Keratinocyte (primary cell): ENCODE measurements around the gene NFATC2. TPM values are rescaled to one million over a fixed set of nuclear protein-coding genes. Genes with fewer than 3 reads are reported as not detected.
A peak's percentile ranks its signal among the peaks of the same experiment; 100 is the strongest.

ENCODE experiments used
- DNase-seq: peaks from one replicate; pipeline ENCODE4 v3.0.0-alpha.2; 2011; ENCODE audit warnings: low read depth, missing footprints, low spot score
- FAIRE-seq: peaks from 2 replicates; lab custom pipeline; 2011; peaks lifted over from hg19 to GRCh38; lab: Jason Lieb, UNC
- H2AFZ ChIP-seq: 2 replicates; pipeline ENCODE4 v1.6.0; 2012; ENCODE audit warnings: low read length, control low read depth, inconsistent platforms; ENCODE audit not compliant: control insufficient read depth
- H3K27ac ChIP-seq: 2 replicates; pipeline ENCODE4 v1.5.1; 2011; ENCODE audit warnings: low read length; ENCODE audit not compliant: control insufficient read depth, insufficient read depth
- H3K27me3 ChIP-seq: 3 replicates; pipeline ENCODE4 v1.6.0; 2011; ENCODE audit warnings: low read length; ENCODE audit not compliant: control insufficient read depth, insufficient read depth; ENCODE audit errors: extremely low read depth
- H3K36me3 ChIP-seq, 2 experiments: 2 replicates in 1 of 2; 3 replicates in 1 of 2; pipeline ENCODE4 v1.5.1; 2011; ENCODE audit warnings: low read length in 2 of 2, mild to moderate bottlenecking in 1 of 2; ENCODE audit not compliant: control insufficient read depth in 2 of 2, insufficient read depth in 2 of 2; ENCODE audit errors: extremely low read depth in 1 of 2
- H3K4me1 ChIP-seq: 3 replicates; pipeline ENCODE4 v1.5.1; 2011; ENCODE audit warnings: low read length; ENCODE audit not compliant: control insufficient read depth, insufficient read depth; ENCODE audit errors: extremely low read depth
- H3K4me2 ChIP-seq: 3 replicates; pipeline ENCODE4 v1.6.0; 2011; ENCODE audit warnings: low read depth, low read length; ENCODE audit not compliant: control insufficient read depth, insufficient read depth; ENCODE audit errors: extremely low read depth
- H3K4me3 ChIP-seq, 3 experiments: fragments of 200-600 bp in 1 of 3; sonication (generic) in 1 of 3; 2 replicates in 2 of 3; 3 replicates in 1 of 3; pipeline ENCODE4 v1.5.1; 2011 to 2016; ENCODE audit warnings: low read length in 3 of 3, mild to moderate bottlenecking in 3 of 3, control low read depth in 2 of 3, inconsistent platforms in 1 of 3, low read depth in 1 of 3, mixed read lengths in 1 of 3, mixed run types in 1 of 3, moderate library complexity in 1 of 3; ENCODE audit not compliant: control insufficient read depth in 2 of 3, insufficient read depth in 2 of 3; ENCODE audit errors: extremely low read depth in 1 of 3
- H3K79me2 ChIP-seq: 2 replicates; pipeline ENCODE4 v1.6.0; 2012; ENCODE audit warnings: low read length; ENCODE audit not compliant: control insufficient read depth, insufficient read depth
- H3K9ac ChIP-seq: 3 replicates; pipeline ENCODE4 v1.6.0; 2011; ENCODE audit warnings: low read length; ENCODE audit not compliant: control insufficient read depth, insufficient read depth; ENCODE audit errors: extremely low read depth
- H3K9me1 ChIP-seq: 3 replicates; pipeline ENCODE4 v1.6.0; 2011; ENCODE audit warnings: low read length; ENCODE audit not compliant: control insufficient read depth, insufficient read depth; ENCODE audit errors: extremely low read depth
- H3K9me3 ChIP-seq: 2 replicates; pipeline ENCODE4 v1.5.1; 2012; ENCODE audit warnings: low read depth, low read length; ENCODE audit not compliant: control insufficient read depth
- H4K20me1 ChIP-seq: 3 replicates; pipeline ENCODE4 v1.6.0; 2011; ENCODE audit warnings: low read length; ENCODE audit not compliant: control insufficient read depth, insufficient read depth; ENCODE audit errors: extremely low read depth
- CTCF ChIP-seq, 3 experiments: IDR thresholded peaks in 1 of 3; conservative IDR thresholded peaks in 1 of 3; optimal IDR thresholded peaks in 1 of 3; 2 replicates in 2 of 3; 3 replicates in 1 of 3; pipeline versions ENCODE3 to v1.5.1; 2011; ENCODE audit warnings: low read length in 3 of 3, mild to moderate bottlenecking in 3 of 3, moderate library complexity in 2 of 3, control low read depth in 1 of 3, inconsistent platforms in 1 of 3; ENCODE audit not compliant: insufficient read depth in 2 of 3; ENCODE audit errors: extremely low read depth in 1 of 3
- EZH2 ChIP-seq: IDR thresholded peaks from one replicate; pipeline ENCODE4 v1.6.1; 2012; ENCODE audit warnings: inconsistent platforms, mild to moderate bottlenecking, low read length, moderate library complexity
- dilution Hi-C: fragments of 300-500 bp; cut with MboI; formaldehyde crosslinking; loops from one replicate; pipeline ENCODE4 v1.7.0; 2020; ENCODE audit warnings: low sequenced_read_pairs; ENCODE audit not compliant: extremely low pct_ligation_motif_present
- polyA plus RNA-seq, 5 experiments: library from polyadenylated mRNA; depleted of rRNA in 3 of 5; stranded (reverse) in 3 of 5; stranded (forward) in 1 of 5; unstranded in 1 of 5; fragments of >200 nt; gene quantifications; 1 replicate in 1 of 5; 2 replicates in 3 of 5; 3 replicates in 1 of 5; pipeline versions ENCODE4 v1.2.1 to v1.2.3, GENCODE V29; 2011 to 2012; ENCODE audit warnings: missing spikeins in 2 of 5, low read depth in 1 of 5, low replicate concordance in 1 of 5

Gene NFATC2
- polyA plus RNA-seq, 1 donor (not counting 4 experiments of a cell fraction or from before 2014, with no cell fraction given) = 0.05 TPM

GRCh38 chr20:51379601-51380341, 162.7 kb downstream of the NFATC2 start:
- H3K9me3 ChIP-seq = no peaks in the 10 kb centered on the region
- H3K36me3 ChIP-seq = no peaks in the 10 kb centered on the region
- H2AFZ ChIP-seq = no peak overlapping the region
- H3K27me3 ChIP-seq = peaks cover 4% of the 10 kb centered on the region
- dilution Hi-C loops = no loop called here
- no peak for FAIRE-seq
- H3K27ac ChIP-seq = no peak overlapping the region
- no peak overlapping the region for H3K4me3 ChIP-seq
- TF ChIP-seq CTCF (optimal IDR thresholded peaks at IDR 0.05 in 1 of 3, IDR thresholded peaks at IDR 0.05 in 1 of 3, conservative IDR thresholded peaks at IDR 0.05 in 1 of 3; ENCODE audit: extremely low read depth in 1 of 3, insufficient read depth in 2 of 3, low read length in 3 of 3) (no peak), EZH2 (no peak)
- H3K4me2 ChIP-seq = no peak overlapping the region
- H4K20me1 ChIP-seq = no peaks in the 10 kb centered on the region
- DNase-seq = no peak
- H3K9me1 ChIP-seq = no peaks in the 10 kb centered on the region
- peaks cover 4% of the 10 kb centered on the region for H3K4me1 ChIP-seq
- no peak overlapping the region for H3K9ac ChIP-seq
- H3K79me2 ChIP-seq = no peaks in the 10 kb centered on the region

GRCh38 chr20:51378171-51378928, 164.2 kb downstream of the NFATC2 start:
- Histone ChIP-seq H3K9ac (no peak overlapping the region), H2AFZ (no peak overlapping the region), H3K27me3 (peaks cover 8% of the 10 kb centered on the region), H3K27ac (no peak overlapping the region), H3K9me1 (no peaks in the 10 kb centered on the region), H3K4me2 (no peak overlapping the region), H3K9me3 (no peaks in the 10 kb centered on the region), H3K4me1 (peaks cover 3% of the 10 kb centered on the region), H3K36me3 (no peaks in the 10 kb centered on the region), H3K79me2 (no peaks in the 10 kb centered on the region), H3K4me3 (no peak overlapping the region), H4K20me1 (no peaks in the 10 kb centered on the region)
- dilution Hi-C loops = no loop called here
- FAIRE-seq (no peak), DNase-seq (no peak)
- no peak for TF ChIP-seq EZH2
- TF ChIP-seq CTCF (optimal IDR thresholded peaks at IDR 0.05 in 1 of 3, IDR thresholded peaks at IDR 0.05 in 1 of 3, conservative IDR thresholded peaks at IDR 0.05 in 1 of 3; ENCODE audit: extremely low read depth in 1 of 3, insufficient read depth in 2 of 3, low read length in 3 of 3) = peak in 1 of 3 experiments; percentile 41
